B cell (primary cell): ENCODE measurements around the gene GTF3C6. TPM values are rescaled to one million over a fixed set of nuclear protein-coding genes. Genes with fewer than 3 reads are reported as not detected.

Source experiments
- ATAC-seq: fragments of 200-7000 bp; cut with Tn5 transposase; one replicate; pipeline ENCODE4 v1.10.0; 2021; ENCODE audit warnings: low read depth, mild to moderate bottlenecking, moderate number of reproducible peaks, moderate library complexity
- CTCF ChIA-PET: fragments of 350-600 bp; sonication (Branson Sonifier 250); formaldehyde crosslinking; loops from one replicate; lab custom pipeline; 2021; ENCODE audit warnings: antibody characterized with exemption, inconsistent platforms; lab: Charles Lee
- POLR2A ChIA-PET: fragments of 350-600 bp; sonication (Branson Sonifier 250); formaldehyde crosslinking; loops from one replicate; lab custom pipeline; 2021; ENCODE audit warnings: antibody characterized with exemption; lab: Charles Lee
- DNase-seq: peaks from one replicate; pipeline ENCODE4 v3.0.0; 2013
- H2AFZ ChIP-seq: 2 replicates; pipeline ENCODE4 v1.6.1; 2012; ENCODE audit warnings: mild to moderate bottlenecking, low read depth, low read length; ENCODE audit not compliant: insufficient read depth, poor library complexity, severe bottlenecking
- H3K27ac ChIP-seq, 2 donors: 1 replicate in 1 of 2; 2 replicates in 1 of 2; pipeline ENCODE4 v1.5.1; 2012 to 2013; ENCODE audit warnings: low read length in 2 of 2, mild to moderate bottlenecking in 2 of 2, moderate library complexity in 1 of 2
- H3K27me3 ChIP-seq, 4 experiments: fragments of 200-600 bp in 1 of 4; sonication (generic) in 1 of 4; replicated peaks in 1 of 4; 1 replicate in 2 of 4; 2 replicates in 2 of 4; pipeline versions ENCODE4 v1.6.1 to v1.7.0; 2013 to 2016; ENCODE audit warnings: low read length in 3 of 4, mild to moderate bottlenecking in 2 of 4, mixed read lengths in 1 of 4, moderate library complexity in 1 of 4; ENCODE audit not compliant: insufficient read depth in 4 of 4, control insufficient read depth in 3 of 4; ENCODE audit errors: control extremely low read depth in 1 of 4
- H3K36me3 ChIP-seq, 2 experiments: replicated peaks in 1 of 2; 1 replicate in 1 of 2; 2 replicates in 1 of 2; pipeline versions ENCODE4 v1.6.1 to v1.7.1; 2013; ENCODE audit warnings: low read length in 1 of 2; ENCODE audit not compliant: insufficient read depth in 2 of 2, control insufficient read depth in 1 of 2; ENCODE audit errors: control extremely low read depth in 1 of 2, extremely low read depth in 1 of 2
- H3K4me1 ChIP-seq, 2 donors: fragments of 200-600 bp in 1 of 2; sonication (generic) in 1 of 2; 1 replicate in 1 of 2; 2 replicates in 1 of 2; pipeline versions ENCODE4 v1.5.1 to v1.6.1; 2013 to 2017; ENCODE audit warnings: low read length in 2 of 2; ENCODE audit not compliant: control insufficient read depth in 2 of 2, insufficient read depth in 2 of 2
- H3K4me2 ChIP-seq: replicated peaks from 2 replicates; pipeline ENCODE3; 2012; ENCODE audit warnings: mild to moderate bottlenecking, low read depth, low read length; ENCODE audit not compliant: poor library complexity, severe bottlenecking
- H3K4me3 ChIP-seq, 5 experiments: fragments of 200-600 bp in 1 of 5; sonication (generic) in 1 of 5; 1 replicate in 3 of 5; 2 replicates in 2 of 5; pipeline versions ENCODE4 v1.5.1 to v1.7.0; 2011 to 2016; ENCODE audit warnings: low read length in 4 of 5, mild to moderate bottlenecking in 4 of 5, low read depth in 2 of 5, control low read depth in 1 of 5, moderate library complexity in 1 of 5; ENCODE audit not compliant: insufficient read depth in 1 of 5; ENCODE audit errors: control extremely low read depth in 1 of 5, extremely low read depth in 1 of 5
- H3K79me2 ChIP-seq: fragments of 200-600 bp; sonication (generic); one replicate; pipeline ENCODE4 v1.6.0; 2016; ENCODE audit warnings: low read length; ENCODE audit not compliant: control insufficient read depth, insufficient read depth
- H3K9ac ChIP-seq: fragments of 200-600 bp; sonication (generic); 2 replicates; pipeline ENCODE4 v1.6.1; 2017; ENCODE audit warnings: mild to moderate bottlenecking, low read length, moderate library complexity
- H3K9me3 ChIP-seq, 3 donors: one replicate each; pipeline versions ENCODE4 v1.6.1 to v1.7.1; 2013; ENCODE audit warnings: low read length in 2 of 3; ENCODE audit not compliant: control insufficient read depth in 2 of 3, insufficient read depth in 1 of 3; ENCODE audit errors: control extremely low read depth in 1 of 3
- H4K20me1 ChIP-seq: 2 replicates; pipeline ENCODE4 v1.6.0; 2012; ENCODE audit warnings: mild to moderate bottlenecking, low read length; ENCODE audit not compliant: insufficient read depth, control insufficient read depth, poor library complexity, severe bottlenecking
- H3K27ac Mint-ChIP-seq: one replicate; pipeline ENCODE4 v1.8.0; 2021; ENCODE audit warnings: mixed read lengths
- H3K27me3 Mint-ChIP-seq: one replicate; pipeline ENCODE4 v1.8.0; 2021; ENCODE audit warnings: mixed read lengths
- H3K4me1 Mint-ChIP-seq: one replicate; pipeline ENCODE4 v1.8.0; 2021; ENCODE audit warnings: mixed read lengths
- H3K4me3 Mint-ChIP-seq: one replicate; pipeline ENCODE4 v1.8.0; 2021; ENCODE audit warnings: mixed read lengths
- H3K9me3 Mint-ChIP-seq: one replicate; pipeline ENCODE4 v1.8.0; 2022; ENCODE audit warnings: mixed read lengths; ENCODE audit not compliant: insufficient read depth
- CTCF ChIP-seq: fragments of 200-600 bp; IDR thresholded peaks from one replicate; pipeline ENCODE4 v1.8.0; 2022; ENCODE audit warnings: antibody characterized with exemption, mild to moderate bottlenecking
- EZH2 ChIP-seq: IDR thresholded peaks from 2 replicates; pipeline ENCODE4 v1.6.1; 2012; ENCODE audit warnings: borderline replicate concordance, low read depth, mild to moderate bottlenecking, moderate library complexity, low read length; ENCODE audit not compliant: insufficient read depth, poor library complexity, severe bottlenecking
- WGBS: methylation state at CpG from one replicate; pipeline ENCODE4 v1.1.5; 2013; ENCODE audit warnings: missing lambda C conversion rate; ENCODE audit not compliant: insufficient coverage; 5-methylcytosine and 5-hydroxymethylcytosine counted together
- intact Hi-C: fragments of 100-400 bp; cut with micrococcal nuclease; formaldehyde crosslinking; loops from one replicate; pipeline ENCODE4 v1.10.0; 2022
- polyA plus RNA-seq: library from polyadenylated mRNA; depleted of rRNA; stranded (reverse); fragments of >200 nt; gene quantifications from 2 replicates; pipeline ENCODE4 v1.2.3, GENCODE V29; 2012
- total RNA-seq, 2 donors: library from RNA; stranded (reverse); fragments of 120-200 nt in 1 of 2; gene quantifications; 1 replicate in 1 of 2; 2 replicates in 1 of 2; pipeline versions ENCODE4 v1.2.3 to v1.2.4, GENCODE V29; 2013 to 2022

The GTF3C6 gene
- total and polyA plus RNA-seq, 2 donors (not counting 1 experiment from before 2014, with no cell fraction given): 5.1 to 36.4 TPM

- Histone ChIP-seq H3K27me3 (no peaks in the 10 kb centered on the region), H3K27ac (no peak overlapping the region), H3K79me2 (peaks cover 8% of the 10 kb centered on the region), H2AFZ (no peak overlapping the region), H3K9me3 (no peaks in the 10 kb centered on the region), H3K4me1 (no peaks in the 10 kb centered on the region), H3K36me3 (peaks cover 1 to 13% of the 10 kb centered on the region in 2 experiments), H3K4me2 (no peak overlapping the region), H3K4me3 (no peak overlapping the region), H4K20me1 (no peaks in the 10 kb centered on the region), H3K9ac (no peak overlapping the region)
- ATAC-seq (no peak), DNase-seq (no peak)
- H3K4me1 Mint-ChIP-seq: no peaks in the 10 kb centered on the region
- H3K27me3 Mint-ChIP-seq: no peaks in the 10 kb centered on the region
- no peak overlapping the region for H3K4me3 Mint-ChIP-seq
- WGBS: no CpG with 5 or more reads among the region's 2 CpGs
- H3K27ac Mint-ChIP-seq: no peak overlapping the region
- ChIA-PET CTCF (interaction anchor here (1.0 to 1.5 kb wide), 4 partner anchors 11 to 288 kb away, joined by 3 to 4 read pairs (median 4); partner anchors contain the start of gene RPF2), POLR2A (no interaction called here)
- H3K9me3 Mint-ChIP-seq: no peaks in the 10 kb centered on the region
- intact Hi-C loops: no loop called here
- TF ChIP-seq EZH2 (no peak), CTCF (no peak)
Observed at GRCh38 chr6:110971468-110971867, 13.0 kb downstream of the GTF3C6 start.

GRCh38 chr6:110976575-110976974 is 18.1 kb downstream of the GTF3C6 start:
- CTCF ChIA-PET: no interaction called here
- TF ChIP-seq EZH2 (no peak), CTCF (no peak)
- H3K4me2 ChIP-seq: no peak overlapping the region
- H3K36me3 ChIP-seq: no peaks in the 10 kb centered on the region
- intact Hi-C loops: no loop called here
- H3K4me1 Mint-ChIP-seq: peaks cover 12% of the 10 kb centered on the region
- no peak overlapping the region for H3K27ac ChIP-seq
- H3K9me3 Mint-ChIP-seq: no peaks in the 10 kb centered on the region
- no peak overlapping the region for H3K4me3 Mint-ChIP-seq
- DNase-seq (no peak), ATAC-seq (no peak)
- no peaks in the 10 kb centered on the region for H4K20me1 ChIP-seq
- no peaks in the 10 kb centered on the region for H3K27me3 ChIP-seq
- peaks cover 6 to 8% of the 10 kb centered on the region in 2 donors for H3K4me1 ChIP-seq
- POLR2A ChIA-PET: no interaction called here
- no peak overlapping the region for H3K4me3 ChIP-seq
- WGBS: no CpG with 5 or more reads among the region's 1 CpG
- H3K27ac Mint-ChIP-seq: no peak overlapping the region
- peaks cover 0 to 3% (median 0%) of the 10 kb centered on the region in 3 donors for H3K9me3 ChIP-seq
- H2AFZ ChIP-seq: no peak overlapping the region
- H3K9ac ChIP-seq: no peak overlapping the region
- no peaks in the 10 kb centered on the region for H3K27me3 Mint-ChIP-seq
- H3K79me2 ChIP-seq: peaks cover 34% of the 10 kb centered on the region
